GM12873 (cell line): ENCODE measurements around the gene CRADD.

Experiments
- CTCF ChIP-seq: IDR thresholded peaks from 2 replicates; pipeline ENCODE4 v1.5.1; 2012; ENCODE audit warnings: low read depth, mild to moderate bottlenecking, moderate library complexity, low read length, control low read depth; ENCODE audit not compliant: insufficient read depth; ENCODE audit errors: missing control alignments

The CRADD gene

GRCh38 chr12:93832131-93832530, 155.0 kb downstream of the CRADD start:
- TF ChIP-seq CTCF: no peak

- TF ChIP-seq CTCF: no peak
Observed at GRCh38 chr12:93833946-93834345, 156.8 kb downstream of the CRADD start.

GRCh38 chr12:93836620-93837260, 159.6 kb downstream of the CRADD start:
- TF ChIP-seq CTCF: no peak

GRCh38 chr12:93838193-93838592, 161.0 kb downstream of the CRADD start:
- TF ChIP-seq CTCF: no peak

- TF ChIP-seq CTCF: no peak
Observed at GRCh38 chr12:93839064-93839463, 161.9 kb downstream of the CRADD start.

GRCh38 chr12:93841671-93842070, 164.5 kb downstream of the CRADD start:
- no peak for TF ChIP-seq CTCF

- TF ChIP-seq CTCF: no peak
Observed at GRCh38 chr12:93844164-93844784, 167.1 kb downstream of the CRADD start.
